Islet of Langerhans (tissue), 1 donor: ENCODE data around the gene PRSS53.

Experiments
- FAIRE-seq: peaks from one replicate; lab custom pipeline; 2011; peaks lifted over from hg19 to GRCh38; lab: Jason Lieb, UNC

The PRSS53 gene

DNA sequence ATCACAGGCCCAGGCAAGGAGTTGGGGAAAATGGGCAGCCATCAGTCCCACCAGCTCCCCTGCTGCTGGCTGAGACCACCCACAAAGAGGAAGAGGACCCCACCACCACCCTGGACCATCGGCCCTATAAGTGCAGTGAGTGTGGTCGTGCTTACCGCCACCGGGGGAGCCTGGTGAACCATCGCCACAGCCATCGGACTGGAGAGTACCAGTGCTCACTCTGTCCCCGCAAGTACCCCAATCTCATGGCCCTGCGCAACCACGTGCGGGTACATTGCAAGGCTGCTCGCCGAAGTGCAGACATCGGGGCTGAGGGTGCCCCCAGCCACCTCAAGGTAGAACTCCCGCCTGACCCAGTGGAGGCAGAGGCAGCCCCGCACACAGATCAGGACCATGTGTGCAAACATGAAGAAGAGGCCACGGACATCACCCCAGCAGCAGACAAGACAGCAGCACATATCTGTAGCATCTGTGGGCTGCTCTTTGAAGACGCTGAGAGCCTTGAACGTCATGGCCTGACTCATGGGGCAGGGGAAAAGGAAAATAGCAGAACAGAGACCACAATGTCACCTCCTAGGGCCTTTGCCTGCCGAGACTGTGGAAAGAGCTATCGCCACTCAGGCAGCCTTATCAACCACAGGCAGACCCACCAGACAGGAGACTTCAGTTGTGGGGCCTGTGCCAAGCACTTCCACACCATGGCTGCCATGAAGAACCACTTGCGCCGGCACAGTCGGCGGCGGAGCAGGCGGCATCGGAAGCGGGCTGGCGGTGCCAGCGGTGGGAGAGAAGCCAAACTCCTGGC is 10.9 kb downstream of the PRSS53 start:
- FAIRE-seq, result no peak

DNA sequence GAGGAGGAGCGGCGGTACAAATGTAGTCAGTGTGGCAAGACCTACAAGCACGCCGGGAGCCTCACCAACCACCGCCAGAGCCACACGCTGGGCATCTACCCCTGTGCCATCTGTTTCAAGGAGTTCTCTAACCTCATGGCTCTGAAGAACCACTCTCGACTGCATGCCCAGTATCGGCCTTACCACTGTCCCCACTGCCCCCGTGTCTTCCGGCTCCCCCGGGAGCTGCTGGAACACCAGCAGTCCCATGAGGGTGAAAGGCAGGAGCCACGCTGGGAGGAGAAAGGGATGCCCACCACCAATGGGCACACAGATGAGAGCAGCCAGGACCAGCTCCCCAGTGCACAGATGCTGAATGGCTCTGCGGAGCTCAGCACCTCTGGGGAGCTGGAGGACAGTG is 11.7 kb downstream of the PRSS53 start:
- FAIRE-seq, result no peak

DNA sequence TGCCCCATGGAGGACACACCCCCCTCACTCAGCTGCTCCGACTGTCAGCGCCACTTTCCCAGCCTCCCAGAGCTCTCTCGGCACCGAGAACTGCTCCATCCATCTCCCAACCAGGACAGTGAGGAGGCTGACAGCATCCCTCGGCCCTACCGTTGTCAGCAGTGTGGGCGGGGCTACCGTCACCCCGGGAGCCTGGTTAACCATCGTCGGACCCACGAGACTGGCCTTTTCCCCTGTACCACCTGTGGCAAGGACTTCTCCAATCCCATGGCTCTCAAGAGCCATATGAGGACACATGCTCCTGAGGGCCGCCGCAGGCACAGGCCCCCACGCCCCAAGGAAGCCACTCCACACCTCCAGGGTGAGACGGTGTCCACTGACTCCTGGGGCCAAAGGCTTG is 12.4 kb downstream of the PRSS53 start:
- no peak for FAIRE-seq

DNA sequence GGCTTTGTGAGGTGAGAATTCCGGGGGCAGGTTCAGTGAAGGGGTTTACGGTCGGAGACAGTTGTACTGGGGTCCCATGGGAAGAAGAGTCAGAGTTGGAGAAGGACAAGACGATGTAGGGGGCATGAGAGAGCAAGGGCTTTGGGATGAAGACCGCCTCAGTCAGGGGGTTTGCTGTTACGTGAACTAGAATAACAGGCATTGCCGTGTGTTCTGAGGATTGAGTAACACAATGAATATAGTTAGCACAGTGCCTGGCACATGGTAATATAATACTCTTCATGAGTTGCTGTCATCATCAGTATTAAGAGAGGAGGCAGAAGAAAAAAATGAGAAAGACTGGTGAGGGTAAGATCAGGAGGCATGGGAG is 13.9 kb downstream of the PRSS53 start:
- no peak for FAIRE-seq

DNA sequence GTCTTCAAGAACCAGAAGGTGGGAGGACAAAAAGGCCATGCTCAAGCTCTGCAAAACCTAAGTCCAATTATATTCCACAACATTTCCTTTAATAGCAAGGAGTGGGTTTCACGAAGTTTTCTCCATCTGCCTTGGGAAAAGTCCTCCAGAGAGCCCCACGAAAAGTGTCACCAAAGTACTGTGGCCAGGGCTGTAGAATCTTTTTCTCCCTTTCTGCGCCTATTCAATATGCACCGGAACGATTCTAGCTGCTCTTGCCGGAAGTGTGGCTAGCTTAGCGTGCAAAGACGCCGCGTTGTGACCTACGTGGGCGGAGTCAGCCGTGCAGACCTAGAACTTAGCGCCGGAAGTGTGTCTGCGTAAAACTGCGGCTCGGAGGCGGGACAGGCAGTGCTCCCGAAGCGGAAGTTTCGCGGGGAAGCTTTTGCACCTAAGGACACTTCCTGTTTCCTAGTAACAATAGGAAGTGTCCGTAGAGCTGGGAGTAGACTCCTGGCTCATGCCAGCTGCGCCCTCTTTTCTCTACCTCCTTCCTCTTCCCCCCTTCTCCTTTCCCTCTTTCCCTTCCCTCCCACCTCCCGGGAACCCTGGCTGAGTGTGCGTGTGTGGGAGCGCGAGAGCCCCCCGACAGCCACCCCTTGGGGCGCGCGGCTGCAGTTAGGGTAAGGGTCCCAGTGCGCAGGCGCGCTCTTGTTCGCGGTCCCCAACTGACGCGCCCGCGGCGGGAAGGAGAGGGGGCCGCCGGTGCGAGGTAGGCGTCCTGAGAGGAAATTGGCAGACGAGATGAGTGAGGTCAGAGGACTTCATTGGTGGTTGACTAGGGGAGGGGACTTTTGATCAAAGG is 14.6 kb downstream of the PRSS53 start, which contains the start of the genes ZNF646 and ZNF668:
ZNF646 (plus strand) TSS at position 453 of the 844 bp plus-strand sequence. CDS start 1,903 bp downstream, outside the sequence.
ZNF668 (minus strand) TSS at position 271 of the 844 bp plus-strand sequence. CDS start 9,781 bp downstream, outside the sequence.
- FAIRE-seq, result peak; percentile 56

DNA sequence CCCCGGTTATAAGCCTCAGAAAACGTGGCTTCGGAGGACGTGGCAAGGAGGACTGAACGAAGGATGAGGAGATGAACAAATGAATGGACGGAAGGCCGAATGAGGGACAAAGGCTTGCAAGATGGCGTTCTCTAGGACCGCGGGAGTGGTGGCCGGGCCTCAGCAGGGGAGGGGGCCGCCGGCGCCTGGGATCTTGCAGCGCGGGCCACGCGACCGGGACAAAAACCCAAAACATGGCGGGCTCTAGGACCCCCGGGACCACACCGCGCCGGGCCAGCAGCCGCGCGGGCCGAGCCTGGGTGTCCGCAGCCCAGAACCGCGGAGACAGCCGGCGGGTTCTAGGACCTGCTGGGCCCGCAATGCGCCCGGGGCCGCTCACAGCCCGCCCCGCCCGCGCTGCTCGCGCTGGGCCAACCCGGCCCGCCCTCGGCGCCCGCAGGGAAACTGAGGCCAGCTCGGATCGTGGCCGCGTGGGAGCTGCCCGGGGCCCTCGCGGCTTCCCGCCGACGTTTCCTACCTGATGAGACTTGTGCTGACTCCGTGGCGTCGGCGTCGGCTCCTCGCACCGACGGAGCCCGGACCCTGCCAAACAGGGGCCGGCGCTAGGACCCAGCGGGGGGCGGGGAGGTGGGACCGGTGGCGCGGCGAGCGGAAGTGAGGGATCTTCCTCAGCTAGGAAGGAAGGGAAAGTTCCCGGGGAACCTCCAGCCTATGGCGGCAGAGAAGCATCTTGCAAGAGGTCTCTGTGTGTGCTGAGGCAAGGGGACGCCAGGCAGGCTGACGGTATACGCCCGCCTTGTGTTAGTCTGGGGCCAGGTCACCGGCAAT is 15.4 kb downstream of the PRSS53 start:
- no peak for FAIRE-seq

DNA sequence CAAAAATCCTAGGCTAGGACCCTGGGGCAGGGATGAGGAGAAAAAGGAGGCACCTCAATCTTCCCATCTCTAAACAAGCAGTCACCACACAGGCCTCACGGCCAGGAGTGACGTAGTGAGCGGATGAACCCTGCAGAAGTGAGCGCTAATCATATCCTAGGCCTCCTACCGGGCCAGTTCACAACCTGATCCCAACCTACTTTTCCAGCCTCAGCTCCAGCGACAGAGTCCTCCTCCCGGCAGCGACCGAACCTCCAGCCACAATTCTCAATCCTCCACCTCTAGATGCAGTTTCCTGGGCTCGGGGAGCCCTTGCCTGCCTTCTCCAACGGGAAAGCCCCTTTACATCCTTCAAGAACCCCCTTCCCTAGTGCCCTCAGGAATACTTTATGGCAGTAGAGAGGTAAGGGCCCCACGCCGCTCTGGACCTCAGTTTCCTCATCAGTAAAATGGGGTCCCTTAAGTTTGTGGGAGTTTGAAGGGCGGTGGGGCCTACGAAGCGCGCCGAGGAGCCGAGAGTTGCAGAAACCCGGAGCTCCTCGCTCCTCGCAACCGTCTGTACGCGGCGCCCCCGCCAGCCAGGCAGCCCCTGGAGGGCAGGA is 16.1 kb downstream of the PRSS53 start:
- FAIRE-seq, result no peak

DNA sequence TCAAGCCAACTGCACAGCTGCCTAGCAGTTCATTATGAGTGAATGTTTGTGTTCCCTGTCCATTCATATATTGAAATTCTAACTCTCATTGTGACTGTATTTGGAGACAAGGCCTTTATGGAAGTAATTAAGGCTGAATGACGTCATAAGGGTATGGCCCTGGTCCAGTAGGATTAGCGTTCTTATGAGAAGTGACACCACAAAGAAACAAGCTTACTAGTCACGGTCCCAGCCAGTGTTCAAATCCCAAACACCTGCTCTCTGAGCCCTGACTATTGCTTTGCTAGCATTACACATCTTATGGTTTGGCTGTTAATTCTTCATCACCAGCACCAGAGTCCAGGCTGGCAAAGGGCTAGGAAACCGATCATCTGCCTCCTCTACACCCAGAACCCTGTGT is 16.9 kb downstream of the PRSS53 start:
- FAIRE-seq, result no peak

DNA sequence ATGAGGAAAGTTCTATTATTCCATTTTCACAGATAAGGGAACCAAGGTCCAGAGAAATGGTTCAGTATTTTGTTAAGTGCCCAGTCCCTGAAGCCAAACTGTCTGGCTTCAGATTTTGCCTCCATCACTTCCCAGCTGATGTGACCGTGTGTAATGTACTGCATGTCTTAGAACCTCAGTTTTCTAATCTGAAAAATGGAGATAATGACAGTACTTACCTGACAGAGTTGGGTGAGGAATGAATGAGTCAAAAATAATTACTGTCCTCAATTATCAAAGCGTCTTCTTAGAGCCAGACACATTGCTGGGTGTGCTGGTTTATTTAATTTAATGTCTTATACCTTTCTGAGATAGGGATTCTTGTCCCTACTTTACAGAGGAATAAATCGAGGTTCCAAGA is 21.4 kb downstream of the PRSS53 start:
- FAIRE-seq, result no peak

DNA sequence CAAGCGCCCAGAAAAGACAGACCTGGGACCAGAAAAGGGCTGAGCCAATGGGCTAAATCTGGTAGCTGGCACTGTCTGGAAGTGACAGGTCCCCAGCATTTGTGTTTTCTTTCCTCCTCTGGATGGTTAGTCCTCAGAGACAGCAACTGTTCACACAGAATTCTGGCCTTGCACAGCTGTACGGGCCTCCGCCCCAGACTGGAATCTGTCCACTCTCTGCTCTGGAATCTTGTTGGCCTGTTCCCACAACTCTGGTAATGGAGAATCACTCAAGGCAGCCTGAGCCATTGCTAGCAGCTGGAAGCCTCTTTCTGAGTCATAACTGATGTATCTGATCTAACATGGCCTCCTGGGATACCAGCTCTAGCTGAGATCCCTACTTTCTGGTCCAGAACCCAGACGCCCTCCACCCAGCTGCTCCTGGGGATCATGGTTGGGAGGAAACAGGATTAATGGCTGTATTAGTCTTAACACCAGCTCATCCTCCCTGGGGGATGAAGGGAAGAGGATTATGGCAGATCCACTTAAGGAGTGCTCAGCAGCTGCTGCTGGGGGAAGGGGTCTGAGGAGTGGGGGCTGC is 23.8 kb downstream of the PRSS53 start:
- FAIRE-seq, result no peak

DNA sequence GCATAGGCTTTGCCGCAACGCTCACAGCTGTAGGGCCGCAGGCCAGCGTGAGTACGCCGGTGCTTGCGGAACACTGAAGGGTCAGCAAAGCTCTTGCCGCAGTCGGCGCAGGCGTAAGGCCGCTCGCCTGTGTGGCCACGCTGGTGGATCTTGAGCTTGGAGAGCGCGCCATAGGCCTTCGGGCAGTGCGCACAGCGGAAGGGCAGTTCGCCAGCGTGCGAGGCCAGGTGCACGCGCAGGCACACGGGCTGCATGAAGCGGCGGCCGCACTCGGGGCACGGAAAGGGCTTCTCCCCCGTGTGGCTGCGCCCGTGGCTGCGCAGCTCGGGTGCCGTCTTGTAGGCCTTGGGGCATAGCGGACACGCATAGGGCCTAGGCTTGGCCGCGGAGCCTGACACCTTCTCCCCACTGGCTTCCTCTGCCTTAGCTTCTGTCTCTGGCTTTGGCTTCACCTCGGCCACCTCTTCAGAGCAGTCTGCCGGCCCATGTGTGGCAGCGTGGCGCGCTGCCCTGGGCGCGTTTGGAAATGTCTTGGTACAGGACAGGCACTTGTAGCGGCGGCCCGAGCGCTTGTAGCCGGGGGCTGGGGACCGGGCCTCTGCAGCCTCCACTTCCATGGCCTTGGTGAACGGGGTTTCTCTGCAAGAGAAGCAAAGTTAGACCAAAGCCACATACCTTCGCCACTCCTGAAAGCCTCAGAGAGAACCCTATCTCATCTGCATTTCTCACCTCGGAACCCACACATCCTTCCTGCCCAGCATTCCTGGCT is 24.7 kb downstream of the PRSS53 start:
- no peak for FAIRE-seq

DNA sequence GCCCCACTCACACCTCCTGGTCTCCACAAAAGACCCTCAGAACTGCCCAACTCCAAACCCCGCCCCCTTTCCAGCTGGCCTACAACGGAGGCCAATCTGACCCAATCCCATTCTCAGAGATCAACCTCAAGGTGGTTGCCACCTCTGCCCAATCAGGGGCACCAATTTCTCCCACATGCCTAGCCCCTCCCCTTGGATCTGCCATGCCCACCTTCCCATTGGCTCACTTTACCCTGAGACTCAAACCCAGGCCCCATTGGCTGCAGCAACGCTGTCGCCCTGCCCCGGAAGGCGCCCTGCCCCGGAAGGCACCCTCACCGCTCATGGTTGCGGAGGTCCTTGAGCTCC is 25.3 kb downstream of the PRSS53 start:
- no peak for FAIRE-seq

DNA sequence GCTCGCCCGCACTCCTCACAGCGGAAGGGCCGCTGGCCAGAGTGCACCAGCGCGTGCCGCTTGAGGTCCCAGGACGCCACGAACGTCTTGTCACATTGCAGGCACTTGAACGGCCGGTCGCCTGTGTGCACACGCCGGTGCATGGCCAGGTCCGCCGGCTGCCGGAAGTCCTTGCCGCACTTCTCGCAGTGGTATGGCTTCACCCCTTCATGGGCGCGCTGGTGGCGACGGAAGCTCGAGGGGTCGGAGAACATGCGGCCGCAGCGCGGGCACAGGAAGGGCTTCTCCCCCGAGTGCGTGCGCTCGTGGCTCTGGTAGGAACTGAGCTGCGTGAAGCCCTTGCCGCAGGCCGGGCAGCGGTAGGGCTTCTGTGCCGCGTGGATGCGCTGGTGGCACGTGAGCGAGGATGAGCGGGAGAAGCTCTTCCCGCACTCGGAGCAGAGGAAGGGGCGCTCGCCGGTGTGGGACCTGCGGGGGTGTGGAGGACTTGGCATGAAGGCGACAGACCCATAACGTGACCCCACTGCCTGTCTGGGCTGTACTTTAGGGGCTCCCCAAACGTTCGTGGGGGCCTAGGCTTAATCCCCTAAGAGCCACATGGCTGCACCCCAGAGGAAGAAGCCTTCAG is 26.8 kb downstream of the PRSS53 start:
- FAIRE-seq, result no peak

DNA sequence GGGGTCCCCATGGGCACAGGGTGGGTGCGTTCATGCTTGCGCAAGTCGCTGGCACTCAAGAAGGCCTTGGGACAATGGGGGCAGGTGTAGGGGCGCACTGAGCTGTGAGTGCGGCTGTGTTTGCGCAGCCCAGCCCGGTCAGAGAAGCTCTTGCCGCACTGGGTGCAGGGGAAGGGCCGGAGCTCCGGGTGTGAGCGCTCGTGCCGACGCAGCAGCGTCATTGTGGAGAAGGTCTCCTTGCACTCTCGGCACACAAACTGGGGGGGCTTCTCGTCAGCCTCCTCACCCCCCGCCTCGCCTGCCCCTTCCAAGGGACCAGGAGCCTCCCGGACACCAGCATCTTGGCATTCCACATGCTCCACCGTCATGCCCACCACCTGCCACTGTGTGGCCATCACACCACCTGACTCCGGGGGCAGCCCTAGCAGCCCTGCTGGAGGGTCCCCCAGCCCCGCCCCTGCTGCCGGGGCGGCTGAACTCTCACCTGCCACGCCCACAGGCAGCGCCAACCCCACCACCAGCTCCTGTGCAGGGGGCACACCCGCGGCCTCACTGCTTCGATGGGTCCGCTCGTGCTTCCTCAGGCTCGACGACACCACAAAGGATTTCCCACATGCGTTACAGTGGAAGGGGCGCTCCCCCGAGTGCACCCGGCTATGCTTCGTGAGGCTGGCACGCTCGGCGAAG is 27.5 kb downstream of the PRSS53 start:
- FAIRE-seq, result no peak

DNA sequence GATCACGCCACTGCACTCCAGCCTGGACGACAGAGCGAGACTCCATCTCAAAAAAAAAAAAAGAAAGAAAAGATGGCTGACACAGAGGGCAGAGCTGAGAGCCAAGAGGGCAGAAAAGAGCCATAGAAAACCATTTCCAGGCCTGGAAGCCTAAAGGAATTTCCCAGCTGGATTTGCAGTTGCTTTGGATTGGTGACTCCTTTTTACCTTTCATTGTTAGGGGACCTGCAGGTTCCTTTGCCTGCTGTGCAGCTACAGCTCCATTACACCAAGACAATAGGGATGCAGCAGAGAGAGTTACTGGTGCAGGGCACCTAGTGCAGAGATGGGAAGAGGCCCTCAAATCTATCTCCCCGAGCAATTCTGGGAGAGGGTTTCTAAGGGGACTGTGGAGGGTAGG is 33.1 kb downstream of the PRSS53 start:
- FAIRE-seq, result no peak

DNA sequence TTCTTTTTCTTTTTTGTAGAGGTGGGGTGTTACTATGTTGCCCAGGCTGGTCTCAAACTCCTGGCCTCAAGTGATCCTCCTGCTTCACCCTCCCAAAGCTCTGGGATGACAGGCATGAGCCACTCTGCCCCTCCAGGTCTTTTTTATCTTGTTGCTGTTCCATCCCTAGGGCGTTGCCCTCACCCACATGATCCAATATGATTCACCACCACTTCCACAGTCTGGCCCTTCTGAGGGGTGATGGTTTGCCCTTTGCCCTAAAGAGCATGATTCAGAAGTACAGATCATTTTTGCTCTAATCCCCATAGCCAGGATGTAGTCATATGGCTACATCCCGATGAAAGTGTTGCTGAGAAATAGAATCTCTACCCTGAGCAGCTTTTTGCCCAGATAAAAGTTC is 36.6 kb downstream of the PRSS53 start:
- no peak for FAIRE-seq

DNA sequence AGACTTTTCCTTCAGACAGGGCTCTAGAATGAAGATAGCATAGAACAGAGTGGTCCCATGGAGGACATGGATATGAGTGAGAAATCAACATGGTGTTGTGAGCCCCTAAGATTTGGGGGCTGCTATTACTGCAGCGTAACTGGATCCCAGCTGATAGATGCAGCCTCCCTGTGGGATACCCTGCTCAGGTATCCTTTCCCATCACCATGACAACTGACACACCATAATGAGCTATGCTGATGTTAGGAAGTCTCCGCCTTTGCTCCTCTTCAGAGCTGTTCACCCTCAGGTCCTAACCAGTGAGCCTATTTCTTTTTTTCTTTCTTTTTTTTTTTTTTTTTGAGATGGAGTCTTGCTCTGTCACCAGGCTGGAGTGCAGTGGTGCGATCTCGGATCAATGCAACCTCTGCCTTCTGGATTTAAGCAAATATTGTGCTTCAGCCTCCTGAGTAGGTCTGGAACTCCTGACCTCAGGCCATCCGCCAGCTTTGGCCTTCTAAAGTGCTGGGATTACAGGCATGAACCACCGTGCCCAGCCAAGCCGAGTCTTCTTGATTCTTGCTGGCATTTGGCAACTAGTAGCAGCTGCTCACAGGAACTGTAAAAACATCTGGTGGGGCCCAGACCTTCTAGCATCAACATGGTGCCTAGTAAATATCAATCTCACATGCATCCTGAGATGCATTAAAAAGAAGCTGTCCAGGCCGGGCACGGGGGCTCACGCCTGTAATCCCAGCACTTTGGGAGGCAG is 38.3 kb downstream of the PRSS53 start:
- FAIRE-seq, result no peak

DNA sequence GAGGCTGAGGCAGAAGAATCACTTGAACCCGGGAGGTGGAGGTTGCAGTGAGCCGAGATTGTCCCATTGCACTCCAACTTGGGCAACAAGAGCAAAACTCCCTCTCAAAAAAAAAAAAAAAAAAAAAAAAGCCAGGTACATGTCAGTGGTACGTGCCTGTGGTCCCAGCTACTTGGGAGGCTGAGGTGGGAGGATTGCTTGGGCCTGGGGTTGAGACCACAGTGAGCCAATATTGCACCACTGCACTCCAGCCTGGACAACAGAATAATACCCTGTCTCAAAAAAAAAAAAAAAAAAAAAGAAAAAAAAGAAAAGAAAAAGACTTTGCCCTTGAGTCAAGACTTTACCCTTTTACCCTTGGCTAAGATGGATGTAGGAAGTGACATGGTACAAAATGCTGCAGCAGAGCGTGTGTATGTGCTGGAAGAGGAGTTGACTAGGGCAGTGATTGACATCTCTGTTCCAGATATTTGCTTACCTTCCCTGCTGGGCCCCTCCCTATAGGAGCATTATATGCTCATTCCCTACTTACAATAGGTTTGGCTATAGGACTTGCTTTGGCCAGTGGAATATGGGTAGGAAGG is 44.8 kb downstream of the PRSS53 start:
- no peak for FAIRE-seq

DNA sequence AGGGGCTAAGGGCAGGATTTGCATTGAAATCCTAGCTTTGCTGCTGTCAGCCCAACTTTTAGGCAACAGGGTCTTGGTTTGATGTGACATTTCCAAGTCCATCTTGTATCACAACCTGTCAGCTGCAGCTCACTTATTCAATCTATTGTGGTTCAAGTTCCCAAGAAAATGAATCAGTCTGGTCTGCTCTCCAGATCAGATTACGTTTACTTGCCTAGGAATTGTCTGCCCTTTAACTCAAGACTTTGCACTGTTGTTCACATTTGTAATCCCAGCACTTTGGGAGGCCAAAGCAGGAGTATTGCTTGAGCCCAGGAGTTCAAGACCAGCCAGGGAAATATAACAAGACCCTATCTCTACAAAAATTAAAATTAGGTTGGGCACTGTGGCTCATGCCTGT is 45.4 kb downstream of the PRSS53 start:
- no peak for FAIRE-seq
